Glomerular visceral epithelial cell (primary cell): ENCODE results near the gene KRTAP3-3.
"Not testable (repeated sequence)": the region's sequence is repeated elsewhere in the genome, so short reads cannot be mapped to it uniquely, and the experiment has no call there.

Source experiments
- DNase-seq: peaks from one replicate; pipeline ENCODE4 v3.0.0-alpha.2; 2016; ENCODE audit errors: extremely low spot score

The KRTAP3-3 gene

DNA sequence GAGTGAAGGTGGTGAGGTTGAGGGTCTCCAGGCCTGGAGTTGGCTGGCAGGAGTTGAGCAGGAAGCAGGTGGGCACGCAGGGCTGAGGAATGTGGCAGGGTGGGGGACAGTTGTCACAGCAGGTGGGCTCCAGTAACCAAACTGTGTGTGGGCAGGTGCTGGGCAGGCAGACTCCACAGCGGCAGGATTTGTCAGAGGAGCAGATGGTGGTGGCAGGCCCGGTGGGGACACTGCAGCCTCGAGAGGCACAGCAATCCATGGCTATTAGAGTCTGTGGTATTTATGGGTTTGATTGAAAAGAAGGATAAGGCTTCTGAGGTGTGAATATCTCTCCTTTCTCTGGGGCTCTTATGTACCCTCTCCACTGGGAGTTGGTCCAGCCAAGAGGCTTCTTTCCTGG is at the start of gene KRTAP3-3:
TSS of gene KRTAP3-3 (minus strand) at position 326 of the 400 bp plus-strand sequence. CDS start at position 259, 67 bp downstream.
- DNase-seq, result no peak

DNA sequence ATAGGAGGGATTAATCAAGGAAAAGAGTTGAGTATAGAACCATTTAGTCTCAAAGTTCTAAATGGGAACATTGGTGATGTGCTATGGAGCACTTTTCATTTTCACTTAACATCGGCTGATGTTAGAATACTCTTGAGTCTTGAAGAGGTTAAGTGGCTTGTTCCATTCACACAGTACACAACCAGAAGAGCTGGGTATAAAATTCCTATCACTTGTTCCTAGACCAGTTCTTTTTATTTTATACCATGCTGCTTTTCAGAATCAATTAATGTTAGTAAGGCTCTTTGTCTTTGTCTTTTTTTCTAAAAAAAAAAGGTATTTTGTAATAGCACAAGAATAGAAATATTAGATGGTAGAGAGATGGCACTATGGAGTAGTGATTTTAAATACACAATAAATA is 49.0 kb upstream of the KRTAP3-3 start:
- no peak for DNase-seq

DNA sequence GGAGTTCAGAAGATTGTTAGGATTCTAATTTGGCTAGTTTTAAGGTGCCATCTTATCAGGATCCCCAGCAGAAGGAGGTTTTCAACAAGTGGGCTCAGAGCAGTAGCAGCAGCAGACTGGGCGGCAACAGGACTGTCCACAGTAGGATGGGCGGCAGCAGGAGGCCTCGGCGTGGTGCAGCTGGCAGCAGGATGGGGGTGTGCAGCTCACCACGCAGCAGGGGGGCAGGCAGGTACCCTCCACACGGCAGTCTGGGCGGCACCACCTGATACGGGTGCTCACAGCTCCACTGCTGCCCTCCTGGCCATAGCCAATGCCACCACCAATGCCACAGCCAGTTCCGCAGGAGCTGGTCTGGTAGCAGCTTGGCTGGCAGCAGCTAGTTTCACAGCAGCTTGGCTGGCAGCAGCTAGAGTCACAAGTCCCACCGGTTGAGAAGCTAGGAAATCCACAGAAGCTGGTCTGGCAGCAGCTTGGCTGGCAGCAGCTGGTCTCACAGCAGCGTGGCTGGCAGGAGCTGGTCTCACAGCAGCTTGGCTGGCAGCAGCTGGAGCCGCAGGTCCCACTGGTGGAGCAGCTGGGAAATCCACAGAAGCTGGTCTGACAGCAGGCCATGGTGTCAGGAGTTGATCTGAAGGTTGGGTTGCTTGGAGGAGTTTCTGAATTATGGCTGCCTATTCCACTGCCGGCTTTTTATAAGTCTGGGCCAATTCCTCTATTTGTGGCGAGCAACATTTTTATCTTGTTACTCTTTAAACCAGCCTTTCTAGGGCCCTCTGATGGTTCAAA is 47.0 kb upstream of the KRTAP3-3 start, which contains the start of gene KRTAP1-1:
TSS of gene KRTAP1-1 (minus strand) at position 668 of the 789 bp plus-strand sequence. CDS start at position 615, 53 bp downstream.
- DNase-seq, result not testable (repeated sequence)

DNA sequence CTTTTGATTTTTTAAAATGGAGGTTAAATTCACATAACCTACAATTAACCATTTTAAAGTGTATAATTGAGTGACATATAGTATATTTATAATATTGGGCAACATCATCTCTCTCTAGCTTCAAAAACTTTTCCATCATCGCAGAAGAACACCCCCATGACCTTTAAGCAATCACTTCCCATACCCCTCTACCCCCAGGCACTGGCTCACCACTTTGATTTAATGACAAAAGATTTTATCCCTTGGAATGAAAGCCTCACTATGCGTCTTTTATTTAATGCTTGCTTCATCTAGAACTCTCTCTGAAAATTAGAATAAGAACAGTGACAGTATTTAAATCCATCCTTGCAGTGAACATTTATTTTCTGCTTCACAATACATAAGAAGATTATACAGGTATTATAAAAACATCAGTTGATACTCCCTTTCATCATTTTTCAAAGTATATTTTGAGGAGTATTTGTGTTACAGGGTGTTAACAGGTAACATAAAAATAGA is 43.9 kb upstream of the KRTAP3-3 start:
- no peak for DNase-seq

DNA sequence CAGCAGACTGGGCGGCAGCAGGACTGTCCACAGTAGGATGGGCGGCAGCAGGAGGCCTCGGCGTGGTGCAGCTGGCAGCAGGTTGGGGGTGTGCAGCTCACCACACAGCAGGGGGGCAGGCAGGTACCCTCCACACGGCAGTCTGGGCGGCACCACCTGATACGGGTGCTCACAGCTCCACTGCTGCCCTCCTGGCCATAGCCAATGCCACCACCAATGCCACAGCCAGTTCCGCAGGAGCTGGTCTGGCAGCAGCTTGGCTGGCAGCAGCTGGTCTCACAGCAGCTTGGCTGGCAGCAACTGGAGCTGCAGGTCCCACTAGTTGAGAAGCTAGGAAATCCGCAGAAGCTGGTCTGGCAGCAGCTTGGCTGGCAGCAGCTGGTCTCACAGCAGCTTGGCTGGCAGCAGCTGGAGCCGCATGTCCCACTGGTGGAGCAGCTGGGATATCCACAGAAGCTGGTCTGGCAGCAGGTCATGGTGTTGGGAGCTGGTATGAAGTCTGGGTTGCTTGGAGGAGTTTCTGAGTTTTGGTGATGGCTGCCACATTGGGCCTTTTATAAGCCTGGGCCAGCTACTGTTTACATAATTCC is 40.5 kb upstream of the KRTAP3-3 start, which contains the start of gene KRTAP1-3:
TSS of gene KRTAP1-3 (minus strand) at position 529 of the 590 bp plus-strand sequence. CDS start at position 476, 53 bp downstream.
- not testable (repeated sequence) for DNase-seq

DNA sequence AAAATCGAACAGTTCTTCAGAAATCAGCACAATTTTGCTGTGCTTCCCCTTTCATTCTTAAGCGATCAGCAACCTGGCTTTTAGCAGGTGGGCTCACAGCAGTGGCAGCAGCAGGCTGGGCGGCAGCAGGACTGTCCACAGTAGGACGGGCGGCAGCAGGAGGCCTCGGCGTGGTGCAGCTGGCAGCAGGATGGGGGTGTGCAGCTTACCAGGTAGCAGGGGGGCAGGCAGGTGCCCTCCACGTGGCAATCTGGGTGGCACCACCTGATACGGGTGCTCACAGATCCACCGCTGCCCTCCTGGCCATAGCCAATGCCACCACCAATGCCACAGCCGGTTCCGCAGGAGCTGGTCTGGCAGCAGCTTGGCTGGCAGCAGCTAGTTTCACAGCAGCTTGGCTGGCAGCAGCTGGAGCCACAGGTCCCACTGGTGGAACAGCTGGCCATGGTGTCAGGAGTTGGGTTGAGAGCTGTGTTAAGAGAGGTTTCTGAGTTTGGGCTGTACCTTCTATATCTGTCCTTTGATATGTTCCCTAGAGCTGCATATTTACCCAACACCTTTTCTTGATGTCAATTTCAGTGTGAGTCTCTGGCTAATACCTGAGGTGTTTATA is 35.8 kb upstream of the KRTAP3-3 start, which contains the start of gene KRTAP1-4:
TSS of gene KRTAP1-4 (minus strand) at position 563 of the 613 bp plus-strand sequence. CDS start at position 446, 117 bp downstream.
- no peak for DNase-seq

DNA sequence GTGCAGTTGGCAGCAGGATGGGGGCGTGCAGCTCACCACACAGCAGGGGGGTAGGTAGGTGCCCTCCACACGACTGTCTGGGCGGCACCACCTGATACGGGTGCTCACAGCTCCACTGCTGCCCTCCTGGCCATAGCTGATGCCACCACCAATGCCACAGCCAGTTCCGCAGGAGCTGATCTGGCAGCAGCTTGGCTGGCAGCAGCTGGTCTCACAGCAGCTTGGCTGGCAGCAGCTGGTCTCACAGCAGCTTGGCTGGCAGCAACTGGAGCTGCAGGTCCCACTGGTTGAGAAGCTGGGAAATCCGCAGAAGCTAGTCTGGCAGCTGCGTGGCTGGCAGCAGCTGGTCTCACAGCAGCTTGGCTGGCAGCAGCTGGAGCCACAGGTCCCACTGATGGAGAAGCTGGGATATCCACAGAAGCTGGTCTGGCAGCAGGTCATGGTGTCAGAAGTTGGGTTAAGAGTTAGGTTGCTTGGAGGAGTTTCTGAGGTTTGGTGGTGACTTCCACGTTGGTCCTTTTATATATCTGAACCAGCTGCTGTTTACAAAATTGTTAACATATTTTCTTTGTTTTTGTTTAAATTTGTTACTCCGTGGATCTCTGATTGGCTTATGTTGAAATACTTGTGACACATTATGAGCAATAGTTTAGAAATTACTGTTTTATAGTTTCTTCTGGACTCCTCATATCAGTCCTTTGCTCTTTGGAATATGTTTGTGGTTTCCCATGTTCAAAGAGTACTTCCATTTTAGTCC is 32.9 kb upstream of the KRTAP3-3 start, which contains the start of gene KRTAP1-5:
TSS of gene KRTAP1-5 (minus strand) at position 494 of the 757 bp plus-strand sequence. CDS start at position 441, 53 bp downstream.
- no peak for DNase-seq

DNA sequence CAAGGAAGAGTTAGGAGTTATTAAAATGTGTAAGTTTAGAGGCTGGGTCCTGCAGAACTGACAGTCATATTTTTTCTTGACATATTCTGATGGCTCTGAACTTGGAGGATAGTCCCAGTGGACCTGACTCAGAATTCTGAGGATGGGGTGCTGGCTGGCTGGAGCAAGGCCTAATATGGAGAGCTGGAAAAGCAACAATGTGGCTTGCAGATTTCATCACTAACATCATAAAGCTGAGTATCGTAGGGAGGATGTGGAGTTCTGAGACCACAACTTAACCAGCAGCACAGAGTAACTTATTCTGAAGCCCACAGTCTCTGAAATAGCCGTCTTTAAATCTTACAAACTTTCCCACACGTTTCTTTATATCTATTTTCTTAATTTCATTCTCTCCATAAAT is 30.7 kb upstream of the KRTAP3-3 start:
- no peak for DNase-seq

DNA sequence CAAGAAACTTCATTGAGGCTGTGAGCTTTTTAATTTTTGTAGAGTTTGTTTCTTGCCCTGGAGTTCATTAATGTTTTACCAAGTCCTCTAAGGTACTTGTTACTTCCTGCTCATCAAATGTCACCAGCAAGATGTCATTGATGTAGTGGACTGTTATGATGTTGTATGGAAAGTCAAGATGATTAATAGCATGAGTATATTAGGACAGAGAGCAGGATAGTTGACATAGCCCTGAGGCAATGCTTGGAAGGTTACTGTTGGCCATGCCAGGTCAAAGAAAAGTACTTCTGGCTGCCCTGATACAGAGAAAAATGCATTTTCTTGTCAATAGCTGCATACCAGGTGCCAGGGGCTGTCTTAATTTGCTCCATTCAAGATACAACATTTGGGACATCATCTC is 26.4 kb upstream of the KRTAP3-3 start:
- no peak for DNase-seq

DNA sequence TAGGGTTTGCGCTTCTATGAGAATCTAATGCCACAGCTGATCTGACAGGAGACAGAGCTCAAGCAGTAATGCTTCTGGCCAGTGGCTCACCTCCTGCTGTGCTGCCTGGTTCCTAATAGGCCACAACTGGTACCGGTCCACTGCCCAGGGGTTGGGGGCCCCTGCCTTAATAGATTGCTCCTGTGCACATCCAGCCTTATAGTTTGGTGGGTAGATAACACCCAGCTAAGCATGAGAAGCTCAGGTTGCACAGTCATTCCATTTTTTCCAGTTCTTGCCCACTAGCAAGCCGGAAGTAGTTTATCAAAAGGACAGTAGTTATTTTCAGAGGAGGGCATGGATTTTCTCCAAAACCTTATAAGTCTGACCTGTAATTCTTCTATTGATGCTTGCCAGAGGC is 25.5 kb upstream of the KRTAP3-3 start:
- no peak for DNase-seq

DNA sequence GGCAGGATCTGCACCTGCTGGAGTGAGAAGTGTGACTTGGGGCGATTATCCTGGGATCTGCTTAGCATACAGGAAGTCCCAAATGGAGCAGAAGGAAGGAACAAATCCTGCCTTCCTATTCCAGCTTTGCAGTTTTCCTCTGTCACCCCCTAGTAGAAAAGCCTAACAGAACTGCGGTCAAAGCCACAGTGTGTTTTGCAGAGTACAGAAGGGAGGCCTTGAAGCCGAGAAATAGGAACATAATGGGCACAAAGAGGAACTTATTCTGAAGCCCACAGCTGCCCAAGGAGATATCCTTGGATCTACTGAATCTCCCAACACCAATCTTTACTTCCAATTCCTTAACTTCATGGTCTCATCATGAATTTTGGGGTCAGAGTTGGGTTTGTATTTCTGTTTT is 24.6 kb upstream of the KRTAP3-3 start:
- DNase-seq, result no peak

DNA sequence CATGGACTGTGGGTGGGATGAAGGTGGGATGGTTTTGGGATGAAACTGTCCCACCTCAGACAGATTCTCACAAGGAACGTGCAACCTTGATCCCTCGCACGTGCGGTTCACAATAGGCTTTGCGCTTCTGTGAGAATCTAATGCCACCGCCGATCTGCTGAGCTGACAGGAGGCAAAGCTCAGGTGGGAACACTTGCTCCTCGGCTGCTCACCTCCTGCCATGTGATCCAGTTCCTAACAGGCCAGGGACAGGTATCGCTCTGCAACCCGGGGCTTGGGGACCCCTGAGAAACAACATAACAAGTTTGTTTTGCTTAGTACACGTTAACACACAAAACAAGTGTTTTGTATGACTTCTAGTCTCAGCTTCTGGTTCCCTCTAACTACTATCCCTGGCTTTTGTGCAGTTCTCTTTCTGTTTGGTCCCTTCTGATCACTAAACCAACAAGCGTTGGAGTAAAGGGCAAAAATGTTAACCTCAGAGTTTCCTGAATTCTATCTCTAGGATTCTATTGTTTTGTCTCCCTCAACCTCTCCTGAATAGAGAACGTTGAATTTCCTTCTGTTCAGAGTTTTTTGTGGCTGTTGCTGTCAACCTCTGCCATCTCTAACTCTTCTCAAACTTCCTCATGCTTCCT is 22.7 kb upstream of the KRTAP3-3 start:
- DNase-seq, result no peak

DNA sequence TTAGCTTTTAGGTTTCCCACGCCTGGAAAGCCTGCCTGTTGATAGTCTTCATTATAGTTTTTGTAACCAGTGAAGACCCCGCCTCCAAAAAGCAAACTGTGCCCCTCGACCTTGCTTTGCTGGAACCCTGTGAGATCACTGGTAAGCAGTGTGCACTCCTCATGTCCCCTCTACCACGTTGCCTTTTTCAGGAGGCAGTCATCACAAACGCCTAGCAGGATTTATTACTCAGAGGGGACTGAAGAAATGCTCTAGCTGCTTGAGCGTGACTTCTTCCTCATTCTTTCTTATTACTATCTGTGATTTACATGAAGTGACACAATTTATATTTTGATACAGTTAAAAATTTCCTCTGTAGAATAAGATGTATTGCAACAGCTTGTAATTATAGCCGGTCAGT is 21.5 kb upstream of the KRTAP3-3 start:
- DNase-seq, result no peak

DNA sequence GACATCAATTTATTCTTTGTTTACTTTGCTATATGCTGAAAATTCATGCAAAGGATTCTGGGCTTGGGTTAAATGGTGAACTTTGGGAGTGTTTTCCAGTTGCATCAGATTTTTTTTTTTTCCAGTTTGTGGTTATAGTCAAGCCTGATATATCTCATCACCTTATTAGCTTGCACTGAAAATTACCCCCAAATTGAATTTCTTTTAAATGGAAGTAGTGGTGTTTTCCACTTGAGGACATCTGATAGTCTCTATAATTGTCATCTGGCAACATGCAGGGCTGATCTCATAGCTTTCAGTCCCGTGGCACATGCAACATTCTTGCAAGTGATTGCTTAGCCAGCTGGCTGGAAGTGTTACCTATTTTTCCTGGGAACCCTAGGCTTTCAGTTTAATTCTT is 19.6 kb upstream of the KRTAP3-3 start:
- no peak for DNase-seq

DNA sequence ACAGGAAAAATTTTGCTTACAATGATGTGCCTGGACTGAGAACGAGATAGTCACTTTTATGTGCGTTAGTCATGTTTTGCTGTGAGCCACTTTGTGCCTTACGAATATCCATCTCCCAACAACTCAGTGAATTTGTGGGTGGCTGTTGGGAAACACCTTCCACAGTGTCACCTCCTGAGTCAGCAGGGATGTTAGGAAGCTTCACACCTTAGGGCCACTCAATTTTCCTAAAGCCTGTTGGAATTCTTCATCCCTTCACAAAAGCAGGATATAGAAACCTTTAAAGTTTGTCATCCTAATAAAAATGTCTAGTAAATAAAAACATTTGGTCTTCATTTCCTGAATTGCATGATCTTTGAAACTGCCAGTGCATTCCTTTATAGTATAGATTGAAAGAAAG is 19.2 kb upstream of the KRTAP3-3 start:
- DNase-seq, result no peak

DNA sequence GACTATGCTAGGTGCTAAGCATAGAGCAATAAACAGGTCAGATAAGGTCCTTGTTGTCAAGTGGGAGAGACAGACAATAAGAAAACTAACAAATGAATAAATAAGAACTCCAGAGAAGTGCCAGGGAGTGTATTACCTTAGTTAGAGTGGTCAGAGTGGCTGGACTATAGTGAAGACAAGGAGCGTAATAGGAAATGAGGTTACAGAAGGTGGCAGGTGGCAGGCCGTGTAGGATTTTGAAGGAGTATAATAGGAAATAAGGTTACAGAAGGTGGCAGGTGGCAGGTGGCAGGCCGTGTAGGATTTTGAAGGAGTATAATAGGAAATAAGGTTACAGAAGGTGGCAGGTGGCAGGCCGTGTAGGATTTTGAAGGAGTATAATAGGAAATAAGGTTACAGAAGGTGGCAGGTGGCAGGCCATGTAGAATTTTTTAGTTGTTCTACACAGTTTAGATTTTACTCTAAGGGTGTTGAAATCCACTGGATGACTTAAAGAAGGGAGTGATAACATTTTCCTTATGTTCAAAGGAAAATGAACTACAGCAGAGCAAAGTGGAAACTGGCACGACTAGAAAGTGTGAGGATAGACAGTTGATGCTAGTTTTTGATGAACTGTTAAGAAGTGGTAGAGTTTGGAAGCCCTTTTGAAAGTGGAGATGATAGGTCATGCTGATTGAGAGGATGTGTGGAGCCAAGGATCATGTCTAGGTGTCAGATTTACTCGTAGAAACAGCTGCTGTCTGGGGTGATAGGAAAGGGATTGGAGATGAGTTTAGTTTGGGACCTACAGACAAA is 18.6 kb upstream of the KRTAP3-3 start:
- no peak for DNase-seq

DNA sequence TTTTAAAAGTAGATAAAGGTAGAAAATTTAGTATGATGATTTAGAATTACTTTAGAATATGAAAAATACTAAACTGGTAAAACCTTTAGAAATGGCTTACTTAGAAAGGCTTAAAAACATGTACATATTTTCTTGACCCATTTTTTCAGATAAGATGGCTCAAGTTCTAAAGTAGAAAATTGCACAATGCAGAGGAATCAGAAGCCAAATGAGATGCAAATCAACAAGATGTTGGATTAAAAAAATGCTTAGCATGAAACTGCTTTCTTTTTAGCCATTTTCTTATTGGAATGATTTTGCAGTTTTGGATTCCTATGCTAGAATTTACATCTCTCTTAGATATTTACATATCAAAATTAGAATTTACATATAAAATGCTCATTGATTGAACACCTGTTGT is 16.5 kb upstream of the KRTAP3-3 start:
- DNase-seq, result no peak

DNA sequence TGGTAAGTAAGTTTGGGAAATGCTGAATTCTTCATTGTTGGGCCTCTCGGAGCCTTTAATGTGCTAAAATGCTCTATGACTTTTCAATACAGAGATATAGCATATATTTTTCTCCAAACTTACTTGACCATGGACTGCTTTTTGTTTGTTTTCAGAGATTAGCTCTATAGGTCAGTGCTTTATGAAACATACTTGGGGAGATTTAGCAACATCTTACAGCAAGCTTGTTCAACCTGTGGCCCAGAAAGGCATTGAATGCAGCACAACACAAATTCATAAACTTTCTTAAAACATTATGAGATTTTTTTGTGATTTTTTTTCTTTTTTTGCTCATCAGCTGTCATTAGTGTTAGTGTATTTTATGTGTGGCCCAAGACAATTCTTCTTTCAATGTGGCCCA is 16.0 kb upstream of the KRTAP3-3 start:
- DNase-seq, result no peak

DNA sequence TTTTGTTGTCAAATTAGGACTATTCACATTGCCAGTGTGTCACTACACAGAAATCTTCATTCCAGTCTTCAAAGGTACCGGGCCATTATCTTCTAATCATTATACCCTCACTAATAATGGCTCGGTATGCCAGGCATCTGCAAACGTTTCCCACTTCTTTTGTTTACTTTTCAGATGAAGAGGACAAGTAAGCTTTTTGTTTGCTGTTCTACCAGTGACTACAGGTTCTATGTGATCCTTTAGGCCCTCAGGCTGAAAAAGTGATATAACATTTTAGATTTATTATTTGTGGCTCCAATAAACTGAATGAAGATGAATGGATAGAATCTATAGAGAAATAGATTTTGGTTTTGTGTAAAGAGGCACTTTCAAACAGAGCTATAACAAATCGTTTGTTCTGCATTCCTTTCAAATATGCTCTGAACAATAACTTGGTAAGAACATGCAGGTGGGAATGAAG is 15.4 kb upstream of the KRTAP3-3 start:
- DNase-seq, result no peak

DNA sequence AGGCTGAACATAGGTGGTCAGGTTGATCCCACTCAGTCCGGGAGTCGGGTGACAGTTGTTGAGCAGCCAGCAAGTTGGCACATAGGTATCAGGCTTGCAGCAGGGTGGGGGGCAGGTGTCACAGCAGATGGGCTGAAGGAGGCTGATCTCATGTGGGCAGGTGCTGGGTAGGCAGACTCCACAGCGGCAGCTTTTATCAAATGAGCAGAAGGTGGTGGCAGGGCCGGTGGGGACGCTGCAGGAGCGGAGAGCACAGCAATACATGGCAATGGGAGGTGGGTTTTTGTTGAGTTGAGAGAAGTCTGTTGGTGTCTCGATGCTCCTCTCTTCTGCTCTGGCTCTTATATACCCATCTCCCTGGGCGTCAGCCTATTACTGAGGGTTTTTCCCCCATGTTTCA is 14.8 kb upstream of the KRTAP3-3 start, which contains the start of gene KRTAP3-1:
TSS of gene KRTAP3-1 (minus strand) at position 318 of the 400 bp plus-strand sequence. CDS start at position 264, 54 bp downstream.
- no peak for DNase-seq
